ENCODE measurements around the gene CDH22.

DNA sequence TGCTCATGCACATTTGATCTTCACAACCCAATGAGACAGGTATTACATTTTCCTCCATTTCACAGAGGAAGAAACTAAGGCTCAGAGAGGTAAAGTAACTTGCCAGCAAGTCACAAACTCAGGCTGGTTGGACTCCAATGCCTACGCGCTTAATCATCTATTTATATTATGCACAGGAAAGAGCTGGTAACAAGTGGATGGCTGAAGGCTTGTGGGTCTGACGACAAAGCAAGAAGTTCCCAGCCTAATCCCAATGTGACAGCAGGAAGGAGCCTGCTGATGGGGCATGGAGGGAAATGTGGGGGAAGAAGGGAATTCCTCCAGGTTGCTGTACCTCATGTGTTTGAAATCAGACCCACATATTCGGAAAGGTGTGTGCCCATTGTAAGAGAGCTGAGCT is 3.9 kb downstream of the CDH22 start:
- no peak for TF ChIP-seq POLR2A (IDR thresholded peaks at IDR 0.05)
- TF ChIP-seq, protein P1, sequence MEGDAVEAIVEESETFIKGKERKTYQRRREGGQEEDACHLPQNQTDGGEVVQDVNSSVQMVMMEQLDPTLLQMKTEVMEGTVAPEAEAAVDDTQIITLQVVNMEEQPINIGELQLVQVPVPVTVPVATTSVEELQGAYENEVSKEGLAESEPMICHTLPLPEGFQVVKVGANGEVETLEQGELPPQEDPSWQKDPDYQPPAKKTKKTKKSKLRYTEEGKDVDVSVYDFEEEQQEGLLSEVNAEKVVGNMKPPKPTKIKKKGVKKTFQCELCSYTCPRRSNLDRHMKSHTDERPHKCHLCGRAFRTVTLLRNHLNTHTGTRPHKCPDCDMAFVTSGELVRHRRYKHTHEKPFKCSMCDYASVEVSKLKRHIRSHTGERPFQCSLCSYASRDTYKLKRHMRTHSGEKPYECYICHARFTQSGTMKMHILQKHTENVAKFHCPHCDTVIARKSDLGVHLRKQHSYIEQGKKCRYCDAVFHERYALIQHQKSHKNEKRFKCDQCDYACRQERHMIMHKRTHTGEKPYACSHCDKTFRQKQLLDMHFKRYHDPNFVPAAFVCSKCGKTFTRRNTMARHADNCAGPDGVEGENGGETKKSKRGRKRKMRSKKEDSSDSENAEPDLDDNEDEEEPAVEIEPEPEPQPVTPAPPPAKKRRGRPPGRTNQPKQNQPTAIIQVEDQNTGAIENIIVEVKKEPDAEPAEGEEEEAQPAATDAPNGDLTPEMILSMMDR (IDR thresholded peaks at IDR 0.05): no peak

All from right lobe of liver (tissue), 4 donors.